Measurements from ENCODE around the gene SGPP2. TPM values are rescaled to one million over a fixed set of nuclear protein-coding genes. Genes with fewer than 3 reads are reported as not detected.

Gene SGPP2
- total RNA-seq, 2 donors from 2014 or later: 4.0 to 4.9 TPM

GRCh38 chr2:222604749-222605515 is 180.6 kb downstream of the SGPP2 start:
- no peaks in the 10 kb centered on the region for H3K36me3 ChIP-seq (replicated peaks in 1 of 2; ENCODE audit: insufficient read depth in 1 of 2, low read depth in 2 of 2)

DNA sequence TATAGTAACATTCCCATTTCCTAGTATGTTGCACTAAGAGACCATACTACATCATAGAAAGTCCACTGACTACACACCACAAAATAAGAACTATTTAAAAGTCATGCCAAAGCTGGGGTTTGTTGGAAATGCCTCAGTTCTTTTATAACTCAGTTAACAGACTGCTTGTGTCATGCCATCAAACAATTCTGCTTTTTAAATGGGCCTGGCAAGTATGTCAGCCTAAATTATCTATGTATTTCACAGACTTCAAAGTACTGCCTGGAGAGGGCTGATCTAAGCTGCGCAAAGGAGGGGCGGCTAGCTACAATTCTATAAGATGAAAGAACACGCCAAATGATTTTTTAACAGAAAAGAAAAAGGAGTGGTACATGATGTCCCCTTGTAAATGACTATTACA is 182.0 kb downstream of the SGPP2 start:
- Histone ChIP-seq H3K4me3 (no peak overlapping the region), H3K27me3 (no peaks in the 10 kb centered on the region), H3K27ac (no peak overlapping the region), H3K36me3 (replicated peaks in 1 of 2; ENCODE audit: insufficient read depth in 1 of 2, low read depth in 2 of 2) (no peaks in the 10 kb centered on the region), H3K9me3 (no peaks in the 10 kb centered on the region), H3K4me1 (no peaks in the 10 kb centered on the region)
- ATAC-seq (no peak), DNase-seq (no peak)
- WGBS, 2 donors: 93 to 100% methylated on average over 3 of the region's 3 CpGs
- no peak for TF ChIP-seq POLR2A (IDR thresholded peaks at IDR 0.05)
- TF ChIP-seq, protein P1, sequence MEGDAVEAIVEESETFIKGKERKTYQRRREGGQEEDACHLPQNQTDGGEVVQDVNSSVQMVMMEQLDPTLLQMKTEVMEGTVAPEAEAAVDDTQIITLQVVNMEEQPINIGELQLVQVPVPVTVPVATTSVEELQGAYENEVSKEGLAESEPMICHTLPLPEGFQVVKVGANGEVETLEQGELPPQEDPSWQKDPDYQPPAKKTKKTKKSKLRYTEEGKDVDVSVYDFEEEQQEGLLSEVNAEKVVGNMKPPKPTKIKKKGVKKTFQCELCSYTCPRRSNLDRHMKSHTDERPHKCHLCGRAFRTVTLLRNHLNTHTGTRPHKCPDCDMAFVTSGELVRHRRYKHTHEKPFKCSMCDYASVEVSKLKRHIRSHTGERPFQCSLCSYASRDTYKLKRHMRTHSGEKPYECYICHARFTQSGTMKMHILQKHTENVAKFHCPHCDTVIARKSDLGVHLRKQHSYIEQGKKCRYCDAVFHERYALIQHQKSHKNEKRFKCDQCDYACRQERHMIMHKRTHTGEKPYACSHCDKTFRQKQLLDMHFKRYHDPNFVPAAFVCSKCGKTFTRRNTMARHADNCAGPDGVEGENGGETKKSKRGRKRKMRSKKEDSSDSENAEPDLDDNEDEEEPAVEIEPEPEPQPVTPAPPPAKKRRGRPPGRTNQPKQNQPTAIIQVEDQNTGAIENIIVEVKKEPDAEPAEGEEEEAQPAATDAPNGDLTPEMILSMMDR (IDR thresholded peaks at IDR 0.05): no peak
- intact Hi-C loops (cut with DNase I): no loop called here

More at GRCh38 chr2:222604749-222605515, 180.6 kb downstream of the SGPP2 start:
- Histone ChIP-seq H3K9me3 (no peaks in the 10 kb centered on the region), H3K4me1 (no peaks in the 10 kb centered on the region), H3K27me3 (no peaks in the 10 kb centered on the region), H3K4me3 (no peak overlapping the region), H3K27ac (no peak overlapping the region)
- 83 to 86% methylated on average over 5 of the region's 5 CpGs for WGBS, 2 donors
- TF ChIP-seq, protein P1 (IDR thresholded peaks at IDR 0.05): no peak
- TF ChIP-seq POLR2A (IDR thresholded peaks at IDR 0.05): no peak
- ATAC-seq (no peak), DNase-seq (no peak)
- intact Hi-C loops (cut with DNase I): no loop called here

GRCh38 chr2:222608081-222608480 is 183.7 kb downstream of the SGPP2 start:
- Histone ChIP-seq H3K4me3 (no peak overlapping the region), H3K9me3 (no peaks in the 10 kb centered on the region), H3K27me3 (no peaks in the 10 kb centered on the region), H3K4me1 (no peaks in the 10 kb centered on the region), H3K36me3 (replicated peaks in 1 of 2; ENCODE audit: insufficient read depth in 1 of 2, low read depth in 2 of 2) (peaks cover 0 to 9% of the 10 kb centered on the region in 2 donors), H3K27ac (no peak overlapping the region)
- no peak for DNase-seq
- no peak for TF ChIP-seq POLR2A (IDR thresholded peaks at IDR 0.05)
- TF ChIP-seq, protein P1 (IDR thresholded peaks at IDR 0.05): no peak
- intact Hi-C loops (cut with DNase I): no loop called here
- WGBS, 2 donors: 66 to 72% methylated on average over 4 of the region's 4 CpGs
- ATAC-seq: no peak

- intact Hi-C loops (cut with DNase I): no loop called here
- Histone ChIP-seq H3K4me3 (no peak overlapping the region), H3K36me3 (replicated peaks in 1 of 2; ENCODE audit: insufficient read depth in 1 of 2, low read depth in 2 of 2) (peaks cover 0 to 9% of the 10 kb centered on the region in 2 donors), H3K9me3 (no peaks in the 10 kb centered on the region), H3K27me3 (no peaks in the 10 kb centered on the region), H3K27ac (no peak overlapping the region), H3K4me1 (no peaks in the 10 kb centered on the region)
- ATAC-seq: no peak
- no peak for DNase-seq
- no peak for TF ChIP-seq POLR2A (IDR thresholded peaks at IDR 0.05)
- TF ChIP-seq, protein P1 (IDR thresholded peaks at IDR 0.05): no peak
- WGBS, 2 donors: 86 to 88% methylated on average over 3 of the region's 3 CpGs
Measured at GRCh38 chr2:222609381-222609780, 185.0 kb downstream of the SGPP2 start.

Small RNA genes within 50 kb of the gene (small RNA-seq; reads per million reads assigned to genes)
- gene RF00019: not detected
- gene RNU6-619P: not detected

Other genes starting within 250 kb of the SGPP2 start
- not detected for gene PAX3, start 125.5 kb upstream of the SGPP2 start, total RNA-seq
- 10 to 100 TPM in 1 of 2 donors, 1 to 10 TPM in 1; 7.6 to 11.4 TPM for gene FARSB, start 231.5 kb downstream of the SGPP2 start, total RNA-seq
- gene MOGAT1, start 247.1 kb downstream of the SGPP2 start, total RNA-seq: 1 to 10 TPM in 1 of 2 donors, not detected in 1; 1.8 TPM